A549 treated with DMSO at 1 μM for 4 hours (cell line): Measurements from ENCODE around the gene DMD. TPM values are rescaled to one million over a fixed set of nuclear protein-coding genes. Genes with fewer than 3 reads are reported as not detected.

Experiments
- total RNA-seq: library from RNA; stranded (reverse); fragments of 200-300 nt; extraction: Qiagen RNA extraction; gene quantifications from 5 replicates; pipeline ENCODE4 v1.2.3, GENCODE V29; 2022; ENCODE audit warnings: low read depth

DMD gene
- 0.03 to 0.06 TPM (median 0.03 TPM) in 3 of 5 replicates, not detected in the others for total RNA-seq

GRCh38 chrX:33211356-33212260, at the start of gene DMD:
TSS of gene DMD (minus strand) at chrX:33211549. CDS start at chrX:33211312, 237 bp downstream.

DNA sequence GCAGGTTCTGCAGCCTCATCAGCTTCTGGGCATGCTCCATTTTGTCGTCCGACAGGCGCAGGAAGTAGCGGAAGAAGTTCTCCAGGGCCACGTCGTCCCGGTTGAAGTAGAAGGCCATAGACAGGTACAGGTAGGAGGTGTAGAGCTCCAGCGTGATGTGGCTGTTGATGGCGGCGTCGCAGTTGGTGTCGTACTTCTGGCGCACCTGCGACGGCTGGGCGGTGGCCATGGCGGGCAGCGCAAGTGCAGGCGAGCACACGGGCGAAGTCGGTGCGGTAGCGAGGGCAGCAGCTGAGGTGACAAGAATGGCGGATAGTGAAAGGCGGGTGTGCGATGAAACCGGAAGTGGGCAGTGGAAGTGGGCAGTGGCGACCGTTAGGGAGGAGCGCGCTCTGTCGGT, 2139.6 kb downstream of the DMD start, which contains the start of gene FTHL17:
Gene FTHL17, minus strand, starts transcription at position 317 of the 400 bp plus-strand sequence. Its CDS starts 88 bp downstream, at position 229.

